Stimulated activated CD4-positive, alpha-beta T cell treated with anti-CD3 and anti-CD28 coated beads, Interleukin-15, amount 100 ng/mL, for 24 hours (primary cell): ENCODE data around the gene CDK14.

Source experiments
- DNase-seq: peaks from one replicate; pipeline ENCODE4 v3.0.0-alpha.2; 2020

CDK14 gene

DNA sequence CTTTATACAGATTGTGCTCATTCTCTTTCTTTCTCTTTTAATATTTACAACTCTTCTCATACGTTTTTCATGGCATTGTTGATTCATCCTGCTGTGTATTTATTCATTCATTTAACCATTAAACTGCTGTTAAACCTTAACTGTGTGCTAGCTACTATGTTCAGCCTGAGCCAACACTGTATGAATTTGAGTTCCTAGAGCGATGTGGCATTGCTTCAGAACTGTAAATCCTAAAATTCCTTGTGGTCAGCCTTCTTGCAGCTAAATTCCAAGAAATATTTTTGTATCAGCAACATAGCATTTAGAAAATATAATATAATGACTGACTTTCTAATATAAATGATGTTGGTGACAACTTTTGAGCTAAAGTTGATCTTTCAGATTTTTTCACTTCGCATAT is 483.4 kb downstream of the CDK14 start:
- DNase-seq = no peak

DNA sequence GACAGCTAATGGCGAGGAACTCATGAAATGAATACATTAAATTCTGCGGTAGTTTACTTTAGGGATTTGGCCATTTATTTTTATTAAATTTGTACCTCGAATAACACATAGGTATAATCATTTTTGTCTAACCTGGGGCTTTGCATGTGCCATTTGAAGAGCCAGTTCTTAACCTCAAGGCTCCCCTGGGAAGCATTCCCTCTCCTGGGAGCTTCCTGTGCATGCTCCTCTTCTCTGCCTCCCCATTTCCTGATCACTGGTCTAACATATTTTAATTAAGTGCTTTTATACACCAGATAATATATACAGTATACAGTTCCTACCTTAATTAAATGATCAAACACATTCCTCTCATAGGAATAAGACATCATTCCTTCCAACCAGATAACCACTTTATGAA is 484.2 kb downstream of the CDK14 start:
- DNase-seq = no peak

DNA sequence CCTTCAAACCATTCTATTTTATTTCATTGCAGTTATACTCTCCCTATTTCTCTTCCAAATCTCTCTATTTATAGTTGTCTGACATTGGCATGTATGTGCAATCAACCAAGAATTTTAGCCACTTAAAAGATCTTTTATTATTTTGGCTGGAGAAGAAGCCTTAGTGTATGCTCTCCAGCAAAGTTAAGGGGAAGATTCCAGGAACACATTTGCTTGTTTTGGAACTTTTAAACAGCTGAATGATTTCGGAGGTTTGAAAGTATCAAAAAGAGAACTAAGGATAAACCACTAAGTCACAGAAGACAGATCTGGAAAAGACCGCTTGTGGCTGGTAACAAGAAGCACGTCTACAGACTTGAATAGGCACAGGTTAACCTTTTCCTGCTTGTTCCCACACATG is 485.9 kb downstream of the CDK14 start:
- no peak for DNase-seq

DNA sequence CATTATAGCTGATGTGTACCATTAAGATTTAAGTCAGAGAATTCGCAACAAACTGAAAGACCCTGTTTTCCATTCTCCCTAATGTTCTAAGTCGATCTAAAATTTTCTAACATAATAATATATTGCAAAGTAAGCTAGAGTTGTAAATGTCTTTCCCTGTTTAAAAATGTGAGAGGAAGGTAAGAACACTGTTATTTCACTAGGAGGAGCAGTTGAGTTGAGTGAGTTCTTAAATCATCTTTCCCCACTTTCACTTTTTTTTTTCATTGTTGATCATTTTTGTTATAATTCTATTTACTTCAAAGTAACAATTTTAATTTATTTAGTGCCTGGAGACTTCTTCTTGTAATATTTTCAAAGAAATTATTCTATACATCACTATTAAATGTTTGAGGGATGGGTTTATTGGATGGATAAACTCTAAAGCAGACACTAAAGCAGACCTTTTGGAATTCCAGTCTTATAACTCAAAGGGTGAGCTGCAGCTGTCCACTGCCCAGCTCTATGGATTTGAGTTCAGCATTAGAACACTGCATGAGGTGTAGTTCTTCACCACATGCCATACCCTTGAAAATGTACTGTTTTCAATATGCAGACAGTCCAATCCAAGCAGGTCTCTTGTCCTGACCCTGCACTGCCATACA is 486.9 kb downstream of the CDK14 start:
- DNase-seq = no peak

DNA sequence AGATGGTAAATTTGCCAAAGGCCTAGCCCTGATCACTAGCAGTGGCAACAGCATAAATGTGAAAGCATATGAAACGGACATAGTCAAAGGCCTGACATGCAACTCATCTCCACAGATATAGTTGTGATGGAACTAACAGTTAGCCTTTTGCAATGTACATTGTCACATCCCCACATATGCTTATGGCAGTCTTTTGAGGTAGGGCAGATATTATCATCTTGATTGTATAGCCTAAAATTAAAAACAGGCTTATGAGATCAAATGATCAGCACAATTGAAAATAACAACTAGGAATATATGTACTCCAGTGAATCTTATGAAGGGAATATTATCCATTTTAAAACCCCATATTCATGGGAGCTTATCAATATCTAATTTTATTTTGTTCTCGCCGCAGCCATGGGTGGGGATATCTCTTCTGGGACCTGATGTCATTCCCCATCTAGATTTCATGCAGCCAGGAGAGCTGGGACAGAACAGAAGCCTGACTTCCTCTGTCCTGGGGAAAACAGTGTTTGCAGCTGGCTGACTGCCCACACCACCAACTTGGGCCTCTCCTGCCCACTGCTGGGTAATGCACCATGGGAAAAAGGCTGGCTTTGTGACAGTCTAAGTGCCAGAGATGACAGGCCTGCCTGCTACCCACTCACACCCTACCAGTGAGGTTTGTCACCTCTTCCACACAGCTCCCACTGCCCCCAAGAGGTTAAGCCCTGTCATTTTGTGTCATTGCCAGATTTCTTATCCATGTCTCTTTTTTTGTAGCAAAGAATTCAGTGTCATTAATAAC is 487.9 kb downstream of the CDK14 start:
- DNase-seq = peak; percentile 19

DNA sequence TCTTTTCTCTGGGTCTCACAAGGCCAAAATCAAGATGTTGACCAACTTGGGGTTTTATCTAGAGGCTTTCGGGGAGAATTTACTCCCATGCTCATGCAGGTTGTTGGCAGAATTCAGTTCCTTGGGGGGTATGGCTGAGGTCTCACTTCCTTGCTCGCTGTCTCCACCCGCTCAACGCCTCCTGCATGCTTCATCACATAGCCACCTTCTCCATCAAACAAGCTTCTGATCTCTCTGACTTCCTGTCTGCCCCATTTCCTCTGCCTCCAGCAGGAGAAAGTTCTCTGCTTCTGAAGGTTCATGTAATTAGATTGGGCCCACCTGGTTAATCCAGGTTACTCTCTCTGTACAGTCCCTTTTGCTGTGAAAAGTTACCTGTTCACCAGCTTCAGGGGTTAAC is 489.1 kb downstream of the CDK14 start:
- no peak for DNase-seq

DNA sequence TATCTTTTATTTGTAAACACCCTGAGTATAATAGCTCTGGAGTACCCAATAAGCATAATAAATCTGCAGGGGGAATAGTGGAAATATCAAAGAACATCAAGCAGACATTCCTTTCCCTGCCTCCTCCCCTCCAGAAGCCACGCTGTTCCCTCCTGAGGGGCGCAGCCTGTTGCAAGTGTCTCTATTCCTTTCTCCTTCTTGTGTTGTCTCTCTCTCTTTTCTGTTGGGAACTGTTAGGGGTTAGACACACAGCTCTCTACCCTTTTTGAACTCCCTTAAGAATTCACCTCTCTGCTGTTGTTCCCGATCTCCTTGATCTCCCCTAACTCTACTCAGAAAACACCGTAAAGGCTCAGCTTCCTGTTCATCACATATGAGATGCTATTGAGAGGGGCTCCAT is 490.1 kb downstream of the CDK14 start:
- no peak for DNase-seq

DNA sequence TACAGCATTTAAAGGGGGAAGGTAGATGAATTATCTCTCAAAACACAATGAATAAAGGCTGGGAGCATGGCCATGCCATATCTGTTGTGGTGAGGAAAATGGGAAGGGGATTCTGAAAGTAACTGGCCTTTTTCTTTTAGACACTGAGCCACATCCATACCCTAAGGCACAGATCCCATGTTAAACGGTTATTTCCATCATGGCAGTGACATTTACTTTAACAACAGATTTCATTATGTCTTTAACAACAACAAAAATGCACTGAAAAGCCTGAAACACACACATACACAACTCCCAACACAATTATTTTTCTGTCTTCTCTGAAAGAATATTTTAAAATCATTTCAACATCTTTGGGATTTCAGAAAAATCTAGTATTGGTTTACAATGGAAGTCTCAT is 492.0 kb downstream of the CDK14 start:
- no peak for DNase-seq

DNA sequence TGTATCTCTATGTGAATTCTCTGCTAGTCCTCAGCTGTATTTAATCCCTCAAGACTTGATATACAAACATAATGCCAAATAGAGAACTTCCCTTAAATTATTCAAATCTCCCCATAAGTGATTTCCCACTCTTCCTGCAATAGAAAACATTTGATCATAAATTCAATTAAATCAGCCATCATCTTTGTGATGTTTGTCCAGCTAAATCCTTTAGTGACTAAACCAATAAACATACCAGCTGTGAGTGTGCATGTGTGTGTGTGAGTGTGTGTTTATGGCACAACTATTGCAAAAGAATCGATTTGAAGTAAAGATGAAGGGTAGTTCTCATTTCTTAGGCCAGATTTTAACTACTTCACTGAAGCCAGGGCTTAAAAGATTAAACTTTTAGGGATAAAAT is 492.6 kb downstream of the CDK14 start:
- DNase-seq = no peak

DNA sequence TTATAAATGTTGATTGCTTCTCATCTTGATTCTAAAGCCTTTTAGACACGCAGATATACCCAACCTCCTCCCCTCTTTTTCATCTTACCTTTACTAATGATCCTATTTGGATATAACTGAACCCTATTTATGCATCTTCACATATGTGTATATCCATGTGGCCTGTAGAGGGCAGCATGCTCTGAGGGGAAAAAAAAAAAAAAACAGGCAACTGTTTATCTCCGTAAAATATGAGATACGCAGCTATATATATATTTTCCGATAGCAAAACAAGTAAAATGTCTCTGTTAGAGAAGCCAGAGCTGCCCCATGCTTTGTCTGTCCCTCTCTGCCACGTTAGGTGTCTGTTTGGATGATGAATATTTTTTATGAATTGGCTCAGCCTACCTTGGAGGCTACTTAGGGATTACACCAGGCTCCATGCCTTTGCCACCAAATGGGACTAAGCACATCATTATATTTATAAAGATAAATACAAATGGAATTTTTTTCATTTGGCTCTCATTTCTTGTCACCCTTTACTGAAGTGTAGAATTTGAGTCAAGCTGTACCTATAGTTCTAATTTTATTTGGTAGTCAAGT is 493.4 kb downstream of the CDK14 start:
- DNase-seq = no peak

DNA sequence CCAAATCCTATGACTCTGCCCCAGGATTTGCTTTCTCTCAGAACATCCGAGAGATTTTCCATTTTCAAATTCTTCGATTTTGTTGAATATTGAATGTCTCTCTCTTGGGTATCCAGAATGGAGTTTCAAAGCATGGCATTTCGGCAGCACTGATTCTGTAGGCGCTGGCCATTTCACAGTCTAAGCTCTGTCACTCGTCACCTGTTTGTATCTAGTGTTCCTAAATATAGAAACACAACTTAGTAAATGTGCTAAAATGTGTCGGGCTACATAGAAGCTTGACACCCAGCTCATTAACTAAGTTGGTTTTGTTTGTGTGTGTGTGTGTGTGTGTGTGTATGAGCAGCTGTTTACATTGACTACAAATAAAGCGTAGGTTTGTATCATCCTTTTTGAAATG is 494.6 kb downstream of the CDK14 start:
- DNase-seq = no peak

DNA sequence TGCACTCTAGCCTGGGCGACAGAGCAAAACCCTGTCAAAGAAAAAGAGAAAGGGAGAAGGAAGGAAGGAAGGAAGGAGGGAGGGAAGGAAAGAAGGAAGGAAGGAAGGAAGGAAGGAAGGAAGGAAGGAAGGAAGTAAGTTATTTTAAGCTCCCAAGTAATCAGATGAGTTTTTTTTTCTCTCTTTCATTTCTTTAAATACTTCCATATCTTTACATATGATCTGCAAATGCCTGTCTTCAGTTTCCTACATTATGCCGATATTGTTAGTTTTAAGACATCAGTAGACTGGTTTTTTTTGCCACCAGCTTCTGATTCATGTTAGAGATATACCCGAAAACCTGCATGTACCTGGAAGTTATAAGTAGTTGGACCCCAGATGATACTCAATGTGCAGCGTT is 495.5 kb downstream of the CDK14 start:
- DNase-seq = no peak

DNA sequence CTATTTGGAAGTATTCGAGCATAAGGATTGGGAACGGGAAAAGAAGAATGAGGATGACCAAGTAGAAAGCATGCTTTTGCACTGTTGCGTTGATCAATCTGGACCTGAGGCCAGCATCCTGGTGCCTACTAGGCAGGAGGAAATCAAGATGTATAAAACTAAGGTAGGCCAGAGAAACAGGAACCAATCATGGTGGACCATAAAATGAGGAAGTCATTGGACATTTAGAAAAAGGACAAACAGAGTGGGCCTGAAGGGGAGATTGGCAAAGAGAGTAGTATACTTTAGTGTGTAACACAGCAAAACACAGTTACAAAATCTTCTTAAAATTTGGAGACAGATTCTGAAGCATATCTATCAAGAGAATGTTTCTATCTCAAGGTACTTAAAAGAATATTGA is 497.1 kb downstream of the CDK14 start:
- no peak for DNase-seq

DNA sequence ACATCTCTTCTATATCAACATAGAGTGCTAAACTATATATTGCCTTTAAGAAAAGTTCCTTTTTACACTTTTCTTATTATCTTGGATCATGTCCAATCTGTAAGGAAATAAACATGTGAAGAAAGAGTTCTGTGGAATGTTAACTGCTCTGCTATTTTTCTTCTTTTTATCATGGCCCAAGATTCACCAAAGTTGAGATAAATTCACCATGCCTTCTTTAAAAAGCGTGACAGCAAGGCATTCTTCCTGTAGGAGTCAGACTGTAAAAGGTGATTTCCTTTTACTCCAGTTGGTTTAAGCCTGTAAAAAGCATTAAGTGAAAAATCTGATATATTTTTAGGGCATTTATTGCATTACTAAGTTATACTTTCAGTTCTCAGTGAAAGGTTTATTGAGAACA is 502.4 kb downstream of the CDK14 start:
- no peak for DNase-seq

DNA sequence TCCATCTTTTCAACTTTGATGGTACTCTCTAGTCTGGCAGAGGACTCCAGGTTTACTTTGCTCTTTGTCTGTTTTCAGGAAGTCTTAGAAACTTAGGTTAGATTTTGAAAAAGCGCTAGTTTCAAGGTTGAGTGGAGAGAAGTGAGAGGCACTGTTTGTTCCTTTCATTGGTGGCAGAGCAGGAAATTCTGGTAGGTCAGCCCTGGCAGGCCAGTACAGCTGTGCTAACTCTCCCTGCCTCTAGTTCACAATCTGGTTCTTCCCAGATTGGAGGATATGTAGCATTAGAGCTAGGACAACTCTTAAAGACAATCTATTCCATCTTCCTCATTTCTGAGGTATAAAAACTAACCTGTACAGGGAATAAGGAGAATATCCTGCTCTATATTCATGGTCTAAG is 507.2 kb downstream of the CDK14 start:
- DNase-seq = no peak

DNA sequence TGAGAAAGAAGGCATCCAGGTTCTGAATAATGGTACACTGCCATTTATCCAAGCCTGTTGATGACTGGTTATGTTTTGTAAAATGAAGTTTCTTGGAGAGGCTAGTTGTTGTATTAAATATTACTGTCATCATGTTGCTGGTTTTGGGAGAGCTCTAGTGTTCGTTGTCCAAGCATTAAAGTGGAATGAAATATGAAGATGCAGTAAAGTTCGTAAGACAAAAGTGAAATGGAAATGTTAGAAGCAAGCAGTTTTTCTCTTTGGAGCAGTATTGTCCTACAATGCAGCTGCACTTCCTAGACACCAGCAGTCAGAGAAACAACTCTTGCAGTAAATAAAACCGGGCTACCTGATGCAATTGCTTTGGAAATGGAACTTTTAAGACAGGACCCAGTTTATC is 511.3 kb downstream of the CDK14 start:
- no peak for DNase-seq

DNA sequence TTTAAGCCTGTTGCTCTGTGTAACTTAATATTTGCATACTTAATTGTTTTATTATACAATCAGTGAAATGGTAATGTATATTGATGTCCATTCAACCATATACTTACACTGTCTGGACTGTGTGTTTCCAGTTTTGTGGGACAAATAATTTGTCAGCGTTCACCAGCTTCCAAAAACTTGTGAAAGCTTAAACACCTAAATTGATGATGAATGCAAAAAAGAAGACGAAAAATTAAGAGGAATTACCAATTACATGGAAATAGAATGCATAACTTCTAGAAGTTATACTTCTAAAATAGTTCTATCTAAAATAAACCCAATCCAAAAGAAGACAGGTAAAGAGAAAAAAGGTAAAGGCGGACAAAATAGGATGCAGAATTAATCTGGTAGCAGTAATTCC is 513.1 kb downstream of the CDK14 start:
- DNase-seq = no peak

DNA sequence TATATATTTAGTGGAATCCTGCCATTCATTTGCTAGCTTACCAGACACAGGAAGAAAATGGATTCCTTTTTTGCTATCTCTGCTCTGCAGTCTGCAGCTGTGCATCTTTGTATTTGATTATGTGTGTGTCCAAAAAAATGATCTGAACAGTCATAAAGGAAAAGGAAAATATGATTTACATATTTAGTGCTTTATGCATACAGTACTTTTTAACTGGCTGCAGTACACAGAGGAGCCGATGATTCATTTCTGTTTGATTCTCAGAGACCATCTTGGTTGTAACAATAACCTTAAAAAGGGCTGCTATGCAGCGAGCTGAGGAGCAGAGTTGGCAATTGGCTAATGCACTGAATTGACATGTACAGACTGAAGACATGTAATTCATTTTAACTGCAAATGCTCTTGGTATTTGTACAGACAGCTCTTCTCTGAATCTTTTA is 516.8 kb downstream of the CDK14 start:
- DNase-seq = no peak

DNA sequence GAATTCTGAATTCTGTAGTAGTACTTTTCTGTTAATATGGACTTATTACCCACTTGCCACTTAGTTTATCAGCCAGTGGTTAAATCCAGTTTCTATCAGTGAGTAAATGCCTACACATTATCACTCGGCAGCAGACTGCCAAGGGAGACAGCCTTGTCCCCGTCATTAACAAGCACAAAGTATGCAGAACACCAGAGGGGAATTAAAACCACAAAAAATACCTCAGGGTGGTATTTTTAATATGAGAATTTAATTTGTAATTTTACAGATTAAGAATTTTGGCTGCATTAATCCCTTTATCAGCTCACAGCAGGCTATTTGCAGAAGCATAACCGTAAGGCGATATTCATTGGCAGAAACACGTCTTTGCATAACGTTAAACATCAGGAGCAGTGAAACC is 518.1 kb downstream of the CDK14 start:
- DNase-seq = no peak

DNA sequence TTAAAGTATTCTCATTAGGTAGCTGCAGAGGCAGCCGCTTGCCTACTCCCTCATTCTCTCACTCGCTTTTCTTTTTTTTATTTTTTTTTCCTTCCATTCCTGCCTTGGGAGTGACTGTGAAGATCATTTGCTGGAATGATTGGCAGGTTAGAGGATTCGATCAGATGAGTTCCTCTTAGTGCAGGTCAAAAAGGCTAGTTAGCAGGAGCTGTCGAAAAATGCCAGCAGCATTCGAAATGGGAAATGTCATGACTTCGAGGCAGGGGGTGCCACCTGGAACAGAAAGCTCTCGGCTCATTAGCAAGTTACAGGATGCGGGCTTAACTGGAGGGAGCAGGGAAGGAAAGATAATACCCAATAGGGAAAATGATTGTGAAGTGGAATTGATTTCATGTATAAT is 530.6 kb downstream of the CDK14 start:
- DNase-seq = no peak

DNA sequence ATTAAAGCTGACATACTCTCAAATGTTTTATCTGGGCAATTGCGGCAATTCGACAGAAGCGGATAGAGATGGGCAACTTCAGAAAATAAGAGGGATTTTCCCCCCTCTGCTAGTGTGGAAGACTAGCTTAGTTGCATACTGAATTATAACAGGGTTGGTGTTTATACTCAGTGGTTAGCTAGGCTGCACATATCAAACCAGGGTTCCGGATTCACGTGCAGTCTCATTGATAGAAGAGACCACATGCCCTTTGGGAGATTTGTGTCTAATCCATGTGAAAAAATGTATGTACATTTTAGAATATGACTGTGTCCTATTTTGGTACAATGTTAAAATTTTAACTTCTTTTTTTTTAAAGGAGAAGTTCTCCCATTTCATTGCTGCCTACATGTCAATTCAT is 531.2 kb downstream of the CDK14 start:
- no peak for DNase-seq

DNA sequence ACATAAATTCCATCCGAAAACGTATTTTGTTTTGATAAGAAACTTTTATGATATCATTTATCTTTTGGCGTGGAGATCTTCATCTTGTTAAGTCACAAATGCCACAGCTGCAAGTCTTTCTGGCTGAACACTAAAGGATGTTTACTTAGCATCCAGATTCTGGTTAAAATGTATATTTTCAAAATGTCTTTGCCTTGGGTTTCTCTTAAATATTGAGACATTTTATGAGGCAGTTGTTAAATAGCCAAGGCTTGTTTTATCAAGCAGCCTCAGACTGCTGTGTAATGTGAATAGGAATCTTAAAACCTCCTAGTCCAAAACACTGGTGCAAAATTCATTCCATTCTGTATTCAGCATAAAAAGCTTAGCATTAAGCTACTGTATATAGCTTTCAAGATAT is 531.8 kb downstream of the CDK14 start:
- no peak for DNase-seq

DNA sequence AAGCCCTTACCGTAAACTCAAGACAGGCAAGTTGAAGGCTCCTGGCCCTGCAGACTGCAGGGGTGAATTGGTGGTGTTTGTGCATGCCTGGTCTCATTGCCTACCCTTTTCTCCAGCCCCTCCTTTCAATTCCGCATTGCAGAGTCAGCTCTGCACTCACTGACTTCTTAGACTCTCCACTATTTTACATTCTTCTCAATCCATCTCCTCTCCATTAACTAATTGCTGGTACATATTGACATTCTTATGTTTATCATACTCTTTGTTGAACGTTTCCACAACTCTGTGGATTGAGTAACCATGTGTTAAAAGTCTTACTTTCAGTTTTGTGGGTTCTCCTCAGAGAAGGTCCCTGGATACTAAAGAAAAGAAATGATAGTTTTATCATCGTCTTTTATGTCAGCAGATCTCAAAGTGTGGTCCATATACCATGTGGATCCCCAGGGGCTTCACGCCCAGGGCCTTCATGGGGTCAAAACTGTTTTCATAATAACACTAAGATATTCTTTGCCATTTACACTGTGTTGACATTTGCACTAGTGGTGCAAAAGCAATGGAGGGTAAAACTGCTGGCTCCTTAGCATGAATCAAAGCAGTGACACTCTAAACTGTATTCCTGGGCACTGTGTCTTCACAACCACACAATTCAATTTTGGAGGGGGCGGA is 532.7 kb downstream of the CDK14 start:
- DNase-seq = no peak

DNA sequence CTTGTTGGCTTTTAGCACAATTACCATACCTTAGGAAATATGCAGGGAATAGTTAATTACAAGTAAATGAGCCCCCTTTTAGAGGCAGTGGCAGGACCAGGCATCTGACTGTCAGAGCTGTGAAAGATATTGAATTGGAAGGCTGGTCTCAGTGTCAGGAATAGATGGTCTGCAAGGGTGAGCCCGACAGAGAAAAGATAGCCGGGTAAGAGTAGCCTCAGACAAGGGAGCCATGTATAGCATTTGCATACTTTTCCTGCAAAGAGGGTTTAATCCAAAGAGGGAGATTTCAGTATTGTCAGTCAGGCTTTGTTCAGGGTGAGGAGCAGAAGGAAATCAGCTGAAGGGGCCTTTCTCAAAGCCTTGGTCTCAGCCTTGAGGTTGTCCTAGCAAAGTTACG is 539.2 kb downstream of the CDK14 start:
- DNase-seq = no peak
